Lower leg skin (tissue), 3 donors: ENCODE data around the gene CRTC1.

Experiments used
- POLR2A ChIP-seq, 2 donors: fragments of 450-650 bp; IDR thresholded peaks; one replicate each; pipeline ENCODE4 v1.6.1; 2016 to 2017; ENCODE audit warnings: antibody characterized with exemption in 2 of 2, mild to moderate bottlenecking in 1 of 2, moderate library complexity in 1 of 2
- TF ChIP-seq, protein P1 (sequence below), 3 donors: fragments of 450-650 bp; IDR thresholded peaks; one replicate each; pipeline ENCODE4 v1.5.1; 2016; ENCODE audit warnings: antibody characterized with exemption in 3 of 3, mild to moderate bottlenecking in 3 of 3, moderate library complexity in 2 of 3

- TF ChIP-seq, protein P1, sequence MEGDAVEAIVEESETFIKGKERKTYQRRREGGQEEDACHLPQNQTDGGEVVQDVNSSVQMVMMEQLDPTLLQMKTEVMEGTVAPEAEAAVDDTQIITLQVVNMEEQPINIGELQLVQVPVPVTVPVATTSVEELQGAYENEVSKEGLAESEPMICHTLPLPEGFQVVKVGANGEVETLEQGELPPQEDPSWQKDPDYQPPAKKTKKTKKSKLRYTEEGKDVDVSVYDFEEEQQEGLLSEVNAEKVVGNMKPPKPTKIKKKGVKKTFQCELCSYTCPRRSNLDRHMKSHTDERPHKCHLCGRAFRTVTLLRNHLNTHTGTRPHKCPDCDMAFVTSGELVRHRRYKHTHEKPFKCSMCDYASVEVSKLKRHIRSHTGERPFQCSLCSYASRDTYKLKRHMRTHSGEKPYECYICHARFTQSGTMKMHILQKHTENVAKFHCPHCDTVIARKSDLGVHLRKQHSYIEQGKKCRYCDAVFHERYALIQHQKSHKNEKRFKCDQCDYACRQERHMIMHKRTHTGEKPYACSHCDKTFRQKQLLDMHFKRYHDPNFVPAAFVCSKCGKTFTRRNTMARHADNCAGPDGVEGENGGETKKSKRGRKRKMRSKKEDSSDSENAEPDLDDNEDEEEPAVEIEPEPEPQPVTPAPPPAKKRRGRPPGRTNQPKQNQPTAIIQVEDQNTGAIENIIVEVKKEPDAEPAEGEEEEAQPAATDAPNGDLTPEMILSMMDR (IDR thresholded peaks at IDR 0.05) = no peak
- TF ChIP-seq POLR2A (IDR thresholded peaks at IDR 0.05) = no peak
These were observed 14.2 kb downstream of the CRTC1 start for GRCh38 chr19:18697680-18698079.
